Peyer's patch (tissue), 4 donors: ENCODE data around the gene EXOSC7.

Experiments
- CTCF ChIP-seq, 6 experiments: fragments of 450-650 bp in 4 of 6; fragments of 200-600 bp in 2 of 6; sonication (generic) in 1 of 6; IDR thresholded peaks; one replicate each; pipeline ENCODE4 v1.5.1; 2017 to 2019; ENCODE audit warnings: antibody characterized with exemption in 6 of 6, mild to moderate bottlenecking in 3 of 6, moderate library complexity in 1 of 6
- POLR2A ChIP-seq, 2 donors: fragments of 450-650 bp; IDR thresholded peaks; one replicate each; pipeline ENCODE4 v1.5.1; 2017; ENCODE audit warnings: antibody characterized with exemption in 2 of 2, mild to moderate bottlenecking in 2 of 2, moderate library complexity in 2 of 2

- TF ChIP-seq POLR2A (IDR thresholded peaks at IDR 0.05) (no peak), CTCF (IDR thresholded peaks at IDR 0.05) (no peak)
Measured at GRCh38 chr3:45032113-45032512, 56.1 kb downstream of the EXOSC7 start.
